IMR-90 (cell line): Measurements from ENCODE around the gene RUNX1. TPM values are rescaled to one million over a fixed set of nuclear protein-coding genes. Genes with fewer than 3 reads are reported as not detected.

Experiments
- ATAC-seq: fragments of 200-7000 bp; cut with Tn5 transposase; 2 replicates; pipeline ENCODE4 v1.9.1; 2020; ENCODE audit warnings: low read depth, mild to moderate bottlenecking, moderate library complexity
- BruUV-seq: library from RNA; stranded (reverse); fragments of 400-500 nt; replicated peaks from 2 replicates; lab custom pipeline; 2021; lab: Mats Ljungman, UMichigan
- CTCF ChIA-PET: fragments of 300-600 bp; formaldehyde crosslinking; extraction: SDS; loops from one replicate; lab custom pipeline; 2021; ENCODE audit warnings: antibody characterized with exemption; lab: Yijun Ruan, JAX
- POLR2A ChIA-PET: fragments of 300-600 bp; sonication (Branson Sonifier 250); formaldehyde crosslinking; loops from one replicate; lab custom pipeline; 2022; ENCODE audit warnings: antibody characterized with exemption; ENCODE audit not compliant: unreplicated experiment; lab: Charles Lee
- DNase-seq: peaks from one replicate; pipeline ENCODE4 v3.0.0; 2013
- H2AFZ ChIP-seq: replicated peaks from 2 replicates; pipeline ENCODE3; 2013; ENCODE audit warnings: low read length, mild to moderate bottlenecking; ENCODE audit not compliant: poor library complexity
- H2AK5ac ChIP-seq: 2 replicates; pipeline ENCODE4 v1.6.1; 2013; ENCODE audit warnings: low read depth, low read length, inconsistent platforms
- H2AK9ac ChIP-seq: replicated peaks from 2 replicates; pipeline ENCODE3; 2013; ENCODE audit warnings: mild to moderate bottlenecking, low read depth, low read length, moderate library complexity; ENCODE audit not compliant: poor library complexity
- H2BK120ac ChIP-seq: 2 replicates; pipeline ENCODE4 v1.6.1; 2013; ENCODE audit warnings: low read depth, low read length, inconsistent platforms
- H2BK15ac ChIP-seq: 3 replicates; pipeline ENCODE4 v1.6.1; 2013; ENCODE audit warnings: low read depth, low read length, inconsistent platforms
- H2BK20ac ChIP-seq: 2 replicates; pipeline ENCODE4 v1.6.1; 2013; ENCODE audit warnings: low read depth, mild to moderate bottlenecking, inconsistent platforms, low read length, moderate library complexity
- H2BK5ac ChIP-seq: 2 replicates; pipeline ENCODE4 v1.6.1; 2013; ENCODE audit warnings: mild to moderate bottlenecking, low read depth, low read length, inconsistent platforms; ENCODE audit not compliant: poor library complexity, severe bottlenecking
- H3K14ac ChIP-seq: replicated peaks from 2 replicates; pipeline ENCODE4 v1.6.1; 2013; ENCODE audit warnings: low read depth, low read length, inconsistent platforms
- H3K18ac ChIP-seq: 2 replicates; pipeline ENCODE4 v1.6.1; 2013; ENCODE audit warnings: low read depth, low read length, control low read depth
- H3K23ac ChIP-seq: 2 replicates; pipeline ENCODE4 v1.6.1; 2013; ENCODE audit warnings: low read depth, low read length, inconsistent platforms
- H3K27ac ChIP-seq: 2 replicates; pipeline ENCODE4 v1.5.1; 2013; ENCODE audit warnings: mild to moderate bottlenecking, control low read depth, low read length; ENCODE audit not compliant: insufficient read depth
- H3K27me3 ChIP-seq: 2 replicates; pipeline ENCODE4 v1.6.1; 2013; ENCODE audit warnings: low read length; ENCODE audit not compliant: control insufficient read depth, insufficient read depth
- H3K36me3 ChIP-seq: 2 replicates; pipeline ENCODE4 v1.6.1; 2013; ENCODE audit warnings: low read length, mixed read lengths; ENCODE audit not compliant: control insufficient read depth, insufficient read depth
- H3K4ac ChIP-seq: 2 replicates; pipeline ENCODE4 v1.6.1; 2013; ENCODE audit warnings: low read depth, low read length, inconsistent platforms
- H3K4me1 ChIP-seq: 2 replicates; pipeline ENCODE4 v1.6.1; 2013; ENCODE audit warnings: low read length, mixed read lengths; ENCODE audit not compliant: control insufficient read depth, insufficient read depth
- H3K4me2 ChIP-seq: 2 replicates; pipeline ENCODE4 v1.6.1; 2013; ENCODE audit warnings: low read depth, mild to moderate bottlenecking, control low read depth, low read length, moderate library complexity
- H3K4me3 ChIP-seq: 2 replicates; pipeline ENCODE4 v1.5.1; 2013; ENCODE audit warnings: low read depth, mild to moderate bottlenecking, control low read depth, low read length, moderate library complexity; ENCODE audit not compliant: insufficient read depth
- H3K56ac ChIP-seq: 2 replicates; pipeline ENCODE4 v1.6.1; 2013; ENCODE audit warnings: low read length, inconsistent platforms; ENCODE audit not compliant: insufficient read depth; ENCODE audit errors: extremely low read depth
- H3K79me1 ChIP-seq, 2 experiments: 2 replicates each; pipeline ENCODE4 v1.6.1; 2013; ENCODE audit warnings: low read length in 2 of 2, inconsistent platforms in 1 of 2, low read depth in 1 of 2
- H3K9ac ChIP-seq: 2 replicates; pipeline ENCODE4 v1.6.1; 2013; ENCODE audit warnings: low read depth, low read length, control low read depth
- H3K9me1 ChIP-seq: 2 replicates; pipeline ENCODE4 v1.6.1; 2013; ENCODE audit warnings: low read length, inconsistent platforms; ENCODE audit not compliant: insufficient read depth
- H3K9me3 ChIP-seq: 2 replicates; pipeline ENCODE4 v1.6.1; 2013; ENCODE audit warnings: low read length; ENCODE audit not compliant: control insufficient read depth, insufficient read depth
- H4K20me1 ChIP-seq: 2 replicates; pipeline ENCODE4 v1.6.1; 2013; ENCODE audit warnings: low read length, inconsistent platforms; ENCODE audit not compliant: insufficient read depth
- H4K5ac ChIP-seq: 2 replicates; pipeline ENCODE4 v1.6.1; 2013; ENCODE audit warnings: mild to moderate bottlenecking, low read depth, low read length, control low read depth
- H4K8ac ChIP-seq, 2 experiments: 2 replicates each; pipeline ENCODE4 v1.6.1; 2013; ENCODE audit warnings: low read depth in 2 of 2, low read length in 2 of 2, control low read depth in 1 of 2, inconsistent platforms in 1 of 2
- H4K91ac ChIP-seq: 2 replicates; pipeline ENCODE4 v1.6.1; 2013; ENCODE audit warnings: low read depth, low read length, inconsistent platforms; ENCODE audit not compliant: insufficient read depth
- BHLHE40 ChIP-seq: fragments of 150-350 bp; IDR thresholded peaks from 2 replicates; pipeline ENCODE4 v1.6.1; 2016; ENCODE audit warnings: mild to moderate bottlenecking, low read depth, low read length
- CEBPB ChIP-seq: IDR thresholded peaks from 2 replicates; pipeline ENCODE4 v1.6.1; 2012; ENCODE audit warnings: low read depth, low read length, improper control_type of control experiment
- FOS ChIP-seq: fragments of 150-350 bp; IDR thresholded peaks from 2 replicates; pipeline ENCODE4 v1.6.1; 2016; ENCODE audit warnings: low read depth, low read length
- MAZ ChIP-seq: IDR thresholded peaks from 2 replicates; pipeline ENCODE4 v1.6.1; 2012; ENCODE audit warnings: low read depth, mild to moderate bottlenecking, low read length, improper control_type of control experiment, moderate library complexity, borderline replicate concordance
- POLR2A ChIP-seq: IDR thresholded peaks from 2 replicates; pipeline ENCODE4 v1.6.1; 2012; ENCODE audit warnings: mild to moderate bottlenecking, low read depth, low read length
- RCOR1 ChIP-seq: IDR thresholded peaks from 2 replicates; pipeline ENCODE4 v1.6.1; 2012; ENCODE audit warnings: mild to moderate bottlenecking, low read length, improper control_type of control experiment; ENCODE audit not compliant: insufficient replicate concordance
- WGBS, 2 experiments: methylation state at CpG; one replicate each; pipeline versions ENCODE4 v1.1.5 to v1.1.7; 2013; ENCODE audit warnings: missing lambda C conversion rate in 2 of 2; ENCODE audit not compliant: insufficient read length in 1 of 2; ENCODE audit errors: extremely low coverage in 2 of 2; 5-methylcytosine and 5-hydroxymethylcytosine counted together
- dilution Hi-C: fragments of 300-500 bp; cut with HindIII; formaldehyde crosslinking; loops from one replicate; pipeline ENCODE4 v1.14.3; 2018; ENCODE audit warnings: low sequenced_read_pairs; ENCODE audit not compliant: unreplicated experiment
- in situ Hi-C: fragments of 300-500 bp; cut with MboI; formaldehyde crosslinking; loops from 3 replicates; pipeline ENCODE4 v1.14.3; 2019; ENCODE audit warnings: low sequenced_read_pairs, inconsistent platforms, mixed read lengths
- intact Hi-C: fragments of 100-400 bp; cut with micrococcal nuclease; formaldehyde crosslinking; loops from 2 replicates; pipeline ENCODE4 v1.10.0; 2022
- polyA plus RNA-seq, 3 experiments: library from polyadenylated mRNA; depleted of rRNA; stranded (reverse); fragments of >200 nt; gene quantifications; 2 replicates each; pipeline ENCODE4 v1.2.3, GENCODE V29; 2012; ENCODE audit warnings: low replicate concordance in 1 of 3
- total RNA-seq: library from RNA; depleted of rRNA; stranded (reverse); fragments of >200 nt; gene quantifications from 2 replicates; pipeline ENCODE4 v1.2.3, GENCODE V29; 2012

The RUNX1 gene
- total and polyA plus RNA-seq, 2 of the 4 experiments (the other 2 are of a cell fraction) = 34.5 to 56.5 TPM

DNA sequence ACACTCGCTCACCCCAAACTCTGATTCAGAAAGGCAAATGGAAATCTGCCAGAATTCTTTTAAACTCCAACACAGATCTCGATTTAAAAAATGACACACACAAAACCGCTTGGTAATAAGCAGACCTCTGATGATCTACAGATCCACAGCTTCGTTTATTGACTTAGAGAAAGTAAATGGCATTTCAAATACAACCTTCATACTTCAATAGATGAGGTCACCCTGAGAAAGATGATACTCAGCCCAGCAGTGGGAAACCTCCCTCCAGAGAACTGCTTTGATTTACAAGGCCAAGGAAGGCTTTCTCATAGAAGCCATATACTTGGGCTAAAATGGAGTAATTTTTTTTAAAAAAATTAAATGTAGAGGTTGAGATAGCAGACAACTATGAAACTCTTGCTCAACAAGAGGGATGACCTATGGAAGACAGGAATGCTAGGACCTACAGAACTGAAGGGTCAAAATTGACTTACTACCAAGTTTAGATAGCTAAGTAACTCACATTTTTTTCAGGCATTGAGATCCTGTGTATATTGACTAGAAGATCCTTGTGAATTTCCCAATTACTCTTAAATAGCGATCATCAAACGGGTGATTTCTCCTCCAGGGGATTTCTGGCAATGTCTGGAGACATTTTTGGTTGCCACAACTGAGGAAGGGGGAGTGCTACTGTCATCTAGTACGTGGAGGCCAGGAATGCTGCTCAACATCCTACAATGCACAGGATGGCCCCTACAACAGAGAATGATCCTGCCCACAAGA, 236.4 kb downstream of the RUNX1 start:
- CTCF ChIA-PET = interaction anchor here (0.5 to 1.5 kb wide), 5 partner anchors 50 to 348 kb away, joined by 3 to 4 read pairs (median 3); no protein-coding TSS in a partner anchor
- Histone ChIP-seq H2BK20ac (peak overlapping the region; percentile 97), H4K5ac (peak overlapping the region; percentile 69), H3K14ac (peak overlapping the region; percentile 96), H3K4me1 (peaks cover 81% of the 10 kb centered on the region), H2AK9ac (peak overlapping the region; percentile 18), H3K56ac (peak overlapping the region; percentile 86), H3K79me1 (peaks cover 45 to 89% of the 10 kb centered on the region in 2 experiments), H3K9ac (peak overlapping the region; percentile 6), H3K9me1 (peaks cover 73% of the 10 kb centered on the region), H3K9me3 (no peaks in the 10 kb centered on the region), H3K4me2 (peak overlapping the region; percentile 66), H2BK5ac (peak overlapping the region; percentile 90), H4K8ac (peak overlapping the region; percentile 85 to 92), H3K23ac (peak overlapping the region; percentile 99), H2AFZ (no peak overlapping the region), H4K91ac (peak overlapping the region; percentile 92), H3K18ac (peak overlapping the region; percentile 96), H2BK15ac (peak overlapping the region; percentile 89), H3K36me3 (peaks cover 35% of the 10 kb centered on the region), H4K20me1 (peaks cover 66% of the 10 kb centered on the region), H3K27me3 (no peaks in the 10 kb centered on the region), H2AK5ac (peak overlapping the region; percentile 97), H3K27ac (peak overlapping the region; percentile 87), H3K4me3 (no peak overlapping the region), H3K4ac (peak overlapping the region; percentile 99), H2BK120ac (peak overlapping the region; percentile 97)
- no TSS peak for BruUV-seq
- dilution Hi-C loops (no loop called here), intact Hi-C loops (loop anchor here (5.0 kb wide), 2 partner anchors 35 to 70 kb away; no protein-coding TSS in a partner anchor), in situ Hi-C loops (no loop called here)
- DNase-seq (peak; percentile 99), ATAC-seq (peak; percentile 74)
- no CpG with 5 or more reads among the region's 7 CpGs for WGBS, 2 experiments
- POLR2A ChIA-PET = interaction anchor here (0.6 to 0.7 kb wide), 2 partner anchors 21 to 22 kb away, joined by 3 to 4 read pairs; no protein-coding TSS in a partner anchor
- peak; percentile 97 for TF ChIP-seq CEBPB
- peak; percentile 26; the same call in 1 of the 2 replicates for TF ChIP-seq MAZ
- TF ChIP-seq RCOR1 = peak; percentile 68
- TF ChIP-seq POLR2A = no peak
- no peak for TF ChIP-seq BHLHE40
- no peak; the same call in none of the 2 replicates for TF ChIP-seq FOS
